Measurements from ENCODE around the gene ARL8B.

DNA sequence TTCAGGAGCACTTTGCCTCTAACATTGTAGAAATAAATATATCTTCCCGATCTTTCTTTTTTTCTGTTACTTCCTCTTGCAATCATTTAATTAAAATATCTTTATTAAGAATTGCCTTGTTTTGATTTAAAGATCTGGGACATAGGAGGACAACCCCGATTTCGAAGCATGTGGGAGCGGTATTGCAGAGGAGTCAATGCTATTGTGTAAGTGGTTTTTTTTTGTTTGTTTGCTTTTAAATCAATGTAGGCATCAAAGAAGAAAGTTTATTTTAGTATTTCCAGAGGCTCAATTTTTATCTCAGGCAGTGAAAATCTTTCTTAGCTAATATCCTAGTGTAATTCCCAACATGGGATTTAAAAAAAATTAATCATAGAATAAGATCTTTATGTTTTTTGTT lies 49.9 kb downstream of the ARL8B start:
- TF ChIP-seq EZH2 (IDR thresholded peaks at IDR 0.05; ENCODE audit: insufficient read depth, poor library complexity, severe bottlenecking) (no peak), EZH2phosphoT487 (IDR thresholded peaks at IDR 0.05; ENCODE audit: insufficient read depth, low read depth) (no peak)
